ENCODE measurements around the gene WFS1. TPM values are rescaled to one million over a fixed set of nuclear protein-coding genes. Genes with fewer than 3 reads are reported as not detected.
A peak's percentile ranks its signal among the peaks of the same experiment; 100 is the strongest.

Gene WFS1
- total RNA-seq, 1 donor from 2014 or later = 104 TPM

- no peaks in the 10 kb centered on the region for H3K36me3 ChIP-seq
- TF ChIP-seq CTCF (IDR thresholded peaks at IDR 0.05; ENCODE audit: borderline replicate concordance) = no peak
- no peaks in the 10 kb centered on the region for H3K9me3 ChIP-seq (replicated peaks)
- H3K27ac ChIP-seq (replicated peaks) = no peak overlapping the region
- H3K4me1 ChIP-seq = peaks cover 10% of the 10 kb centered on the region
- no peak overlapping the region for H3K4me3 ChIP-seq
- intact Hi-C loops (cut with micrococcal nuclease) = no loop called here
- H3K27me3 ChIP-seq (ENCODE audit: low read depth) = peaks cover 47% of the 10 kb centered on the region
- no peak for DNase-seq
These were observed 70.9 kb downstream of the WFS1 start for GRCh38 chr4:6340446-6341015.

- Histone ChIP-seq H3K9me3 (replicated peaks) (no peaks in the 10 kb centered on the region), H3K27me3 (ENCODE audit: low read depth) (peaks cover 54% of the 10 kb centered on the region), H3K4me1 (peaks cover 10% of the 10 kb centered on the region), H3K36me3 (no peaks in the 10 kb centered on the region), H3K27ac (replicated peaks) (no peak overlapping the region), H3K4me3 (no peak overlapping the region)
- intact Hi-C loops (cut with micrococcal nuclease) = no loop called here
- no peak for DNase-seq
- no peak for TF ChIP-seq CTCF (IDR thresholded peaks at IDR 0.05; ENCODE audit: borderline replicate concordance)
These were observed 72.0 kb downstream of the WFS1 start for GRCh38 chr4:6341696-6342095.

- Histone ChIP-seq H3K27ac (replicated peaks) (no peak overlapping the region), H3K27me3 (ENCODE audit: low read depth) (peaks cover 57% of the 10 kb centered on the region), H3K4me1 (peaks cover 10% of the 10 kb centered on the region), H3K9me3 (replicated peaks) (no peaks in the 10 kb centered on the region), H3K4me3 (no peak overlapping the region), H3K36me3 (no peaks in the 10 kb centered on the region)
- peak; percentile 70 for DNase-seq
- intact Hi-C loops (cut with micrococcal nuclease) = no loop called here
- no peak for TF ChIP-seq CTCF (IDR thresholded peaks at IDR 0.05; ENCODE audit: borderline replicate concordance)
These were observed 73.1 kb downstream of the WFS1 start for GRCh38 chr4:6342530-6343293.

GRCh38 chr4:6343939-6344408 is 74.3 kb downstream of the WFS1 start:
- intact Hi-C loops (cut with micrococcal nuclease) = no loop called here
- TF ChIP-seq CTCF (IDR thresholded peaks at IDR 0.05; ENCODE audit: borderline replicate concordance) = no peak
- no peak for DNase-seq
- H3K27ac ChIP-seq (replicated peaks) = no peak overlapping the region
- H3K9me3 ChIP-seq (replicated peaks) = no peaks in the 10 kb centered on the region
- peaks cover 10% of the 10 kb centered on the region for H3K4me1 ChIP-seq
- no peaks in the 10 kb centered on the region for H3K36me3 ChIP-seq
- H3K27me3 ChIP-seq (ENCODE audit: low read depth) = peaks cover 57% of the 10 kb centered on the region
- H3K4me3 ChIP-seq = no peak overlapping the region

- peaks cover 56% of the 10 kb centered on the region for H3K27me3 ChIP-seq (ENCODE audit: low read depth)
- peak; percentile 9 for DNase-seq
These were observed 75.6 kb downstream of the WFS1 start for GRCh38 chr4:6345096-6345830.

More at GRCh38 chr4:6345096-6345830, 75.6 kb downstream of the WFS1 start:
- Histone ChIP-seq H3K36me3 (no peaks in the 10 kb centered on the region), H3K27ac (replicated peaks) (no peak overlapping the region), H3K4me3 (no peak overlapping the region), H3K9me3 (replicated peaks) (no peaks in the 10 kb centered on the region), H3K4me1 (peaks cover 10% of the 10 kb centered on the region)
- intact Hi-C loops (cut with micrococcal nuclease) = no loop called here
- TF ChIP-seq CTCF (IDR thresholded peaks at IDR 0.05; ENCODE audit: borderline replicate concordance) = no peak
